Glutamatergic neuron (in vitro differentiated cells): ENCODE data around the gene APC2. TPM values are rescaled to one million over a fixed set of nuclear protein-coding genes. Genes with fewer than 3 reads are reported as not detected.

Experiments used
- DNase-seq: peaks from one replicate; pipeline ENCODE4 v3.0.0; 2022
- H3K27ac Mint-ChIP-seq: one replicate; pipeline ENCODE4 v1.8.0; 2020; ENCODE audit warnings: mild to moderate bottlenecking, mixed read lengths, inconsistent platforms; ENCODE audit not compliant: unreplicated experiment
- H3K27me3 Mint-ChIP-seq: one replicate; pipeline ENCODE4 v1.8.0; 2020; ENCODE audit warnings: mild to moderate bottlenecking, moderate library complexity, mixed read lengths, inconsistent platforms; ENCODE audit not compliant: unreplicated experiment
- H3K36me3 Mint-ChIP-seq: one replicate; pipeline ENCODE4 v1.8.0; 2020; ENCODE audit warnings: mild to moderate bottlenecking, mixed read lengths, inconsistent platforms; ENCODE audit not compliant: unreplicated experiment
- H3K4me1 Mint-ChIP-seq: one replicate; pipeline ENCODE4 v1.8.0; 2020; ENCODE audit warnings: mild to moderate bottlenecking, low read depth, mixed read lengths, inconsistent platforms; ENCODE audit not compliant: unreplicated experiment
- H3K4me3 Mint-ChIP-seq: one replicate; pipeline ENCODE4 v1.8.0; 2020; ENCODE audit warnings: mild to moderate bottlenecking, mixed read lengths, inconsistent platforms; ENCODE audit not compliant: unreplicated experiment
- H3K9me3 Mint-ChIP-seq: one replicate; pipeline ENCODE4 v1.8.0; 2020; ENCODE audit warnings: mild to moderate bottlenecking, moderate library complexity, mixed read lengths, inconsistent platforms; ENCODE audit not compliant: unreplicated experiment
- CTCF ChIP-seq: fragments of 200-600 bp; sonication (generic); IDR thresholded peaks from one replicate; pipeline ENCODE4 v1.5.0; 2021; ENCODE audit not compliant: partially characterized antibody, unreplicated experiment
- total RNA-seq: library from RNA; stranded (reverse); fragmentation: NEBNext Ultra II Directional; extraction: Animal tissue kit (Norgen Biotek cat#: 25700); gene quantifications from one replicate; pipeline ENCODE4 v1.2.1, GENCODE V29; 2021; ENCODE audit not compliant: unreplicated experiment

APC2 gene
- total RNA-seq, 1 donor from 2014 or later, result 371 TPM

- H3K9me3 Mint-ChIP-seq, result peaks cover 15% of the 10 kb centered on the region
- peaks cover 17% of the 10 kb centered on the region for H3K27me3 Mint-ChIP-seq
- no peak for TF ChIP-seq CTCF
- DNase-seq, result no peak
- H3K4me1 Mint-ChIP-seq, result no peaks in the 10 kb centered on the region
- H3K36me3 Mint-ChIP-seq, result no peaks in the 10 kb centered on the region
- H3K27ac Mint-ChIP-seq, result peak overlapping the region; percentile 97
- no peak overlapping the region for H3K4me3 Mint-ChIP-seq
Observed at GRCh38 chr19:1507192-1507660, 57.3 kb downstream of the APC2 start.

GRCh38 chr19:1507763-1508506 is 58.0 kb downstream of the APC2 start:
- Mint-ChIP-seq H3K9me3 (peaks cover 13% of the 10 kb centered on the region), H3K27ac (peak overlapping the region; percentile 97), H3K4me3 (peak overlapping the region; percentile 94), H3K36me3 (no peaks in the 10 kb centered on the region), H3K27me3 (peaks cover 20% of the 10 kb centered on the region), H3K4me1 (no peaks in the 10 kb centered on the region)
- peak; percentile 91 for DNase-seq
- TF ChIP-seq CTCF, result no peak

GRCh38 chr19:1508507-1508856 is 58.6 kb downstream of the APC2 start:
- TF ChIP-seq CTCF, result no peak
- DNase-seq, result no peak
- H3K27me3 Mint-ChIP-seq, result peaks cover 17% of the 10 kb centered on the region
- no peaks in the 10 kb centered on the region for H3K36me3 Mint-ChIP-seq
- H3K27ac Mint-ChIP-seq, result no peak overlapping the region
- H3K4me3 Mint-ChIP-seq, result peak overlapping the region; percentile 71
- peaks cover 13% of the 10 kb centered on the region for H3K9me3 Mint-ChIP-seq
- H3K4me1 Mint-ChIP-seq, result no peaks in the 10 kb centered on the region

GRCh38 chr19:1509602-1510441 is 59.9 kb downstream of the APC2 start:
- peak overlapping the region; percentile 25 for H3K4me3 Mint-ChIP-seq
- peaks cover 13% of the 10 kb centered on the region for H3K27me3 Mint-ChIP-seq
- no peak for TF ChIP-seq CTCF
- H3K27ac Mint-ChIP-seq, result no peak overlapping the region
- no peaks in the 10 kb centered on the region for H3K36me3 Mint-ChIP-seq
- no peak for DNase-seq
- no peaks in the 10 kb centered on the region for H3K4me1 Mint-ChIP-seq
- peaks cover 13% of the 10 kb centered on the region for H3K9me3 Mint-ChIP-seq

GRCh38 chr19:1510442-1510806 is 60.5 kb downstream of the APC2 start:
- H3K36me3 Mint-ChIP-seq, result no peaks in the 10 kb centered on the region
- no peak for DNase-seq
- no peak for TF ChIP-seq CTCF
- H3K9me3 Mint-ChIP-seq, result peaks cover 9% of the 10 kb centered on the region
- no peak overlapping the region for H3K4me3 Mint-ChIP-seq
- no peak overlapping the region for H3K27ac Mint-ChIP-seq
- peaks cover 9% of the 10 kb centered on the region for H3K27me3 Mint-ChIP-seq
- H3K4me1 Mint-ChIP-seq, result no peaks in the 10 kb centered on the region
